Endothelial cell of umbilical vein (primary cell): ENCODE results near the gene TXNRD2. TPM values are rescaled to one million over a fixed set of nuclear protein-coding genes. Genes with fewer than 3 reads are reported as not detected.

ENCODE experiments used
- BruUV-seq: library from RNA; stranded (reverse); fragments of 400-500 nt; replicated peaks from 2 replicates; lab custom pipeline; 2021; lab: Mats Ljungman, UMichigan
- CTCF ChIA-PET: fragments of 300-600, 350-600 bp; sonication (Branson Sonifier 250); formaldehyde crosslinking; loops from one replicate; lab custom pipeline; 2021; ENCODE audit warnings: antibody characterized with exemption, inconsistent platforms; lab: Charles Lee
- POLR2A ChIA-PET: fragments of 300-600, 350-600 bp; sonication (Branson Sonifier 250); formaldehyde crosslinking; loops from one replicate; lab custom pipeline; 2021; ENCODE audit warnings: antibody characterized with exemption, inconsistent platforms; lab: Charles Lee
- DNase-seq: peaks from one replicate; pipeline ENCODE4 v3.0.0-alpha.2; 2011; ENCODE audit warnings: low read depth, low spot score
- FAIRE-seq: peaks from 2 replicates; lab custom pipeline; 2011; peaks lifted over from hg19 to GRCh38; lab: Jason Lieb, UNC
- H2AFZ ChIP-seq: 2 replicates; pipeline ENCODE4 v1.6.0; 2012; ENCODE audit warnings: low read depth, low read length, control low read depth, inconsistent platforms
- H3K27ac ChIP-seq: 2 replicates; pipeline ENCODE4 v1.5.1; 2011; ENCODE audit warnings: low read depth, mild to moderate bottlenecking, control low read depth, low read length, moderate library complexity; ENCODE audit not compliant: insufficient read depth
- H3K27me3 ChIP-seq, 2 experiments: 2 replicates each; pipeline versions ENCODE4 v1.6.0 to v1.6.1; 2011; ENCODE audit warnings: low read length in 2 of 2, mixed read lengths in 1 of 2; ENCODE audit not compliant: control insufficient read depth in 2 of 2, insufficient read depth in 2 of 2
- H3K36me3 ChIP-seq, 2 experiments: 2 replicates in 1 of 2; 3 replicates in 1 of 2; pipeline ENCODE4 v1.5.1; 2011; ENCODE audit warnings: low read length in 2 of 2, mild to moderate bottlenecking in 1 of 2, moderate library complexity in 1 of 2; ENCODE audit not compliant: control insufficient read depth in 2 of 2, insufficient read depth in 2 of 2; ENCODE audit errors: extremely low read depth in 1 of 2
- H3K4me1 ChIP-seq: 3 replicates; pipeline ENCODE4 v1.5.1; 2011; ENCODE audit warnings: mild to moderate bottlenecking, low read length; ENCODE audit not compliant: control insufficient read depth, insufficient read depth; ENCODE audit errors: extremely low read depth
- H3K4me2 ChIP-seq: 2 replicates; pipeline ENCODE4 v1.6.1; 2011; ENCODE audit warnings: low read length, control low read depth, mixed read lengths; ENCODE audit not compliant: insufficient read depth
- H3K4me3 ChIP-seq, 3 experiments: fragments of 200-600 bp in 1 of 3; sonication (generic), shearing (Covaris generic) in 1 of 3; replicated peaks in 1 of 3; 2 replicates each; pipeline ENCODE4 v1.5.1; 2011 to 2016; ENCODE audit warnings: control low read depth in 3 of 3, low read length in 3 of 3, mild to moderate bottlenecking in 2 of 3, inconsistent platforms in 1 of 3, low read depth in 1 of 3, moderate library complexity in 1 of 3; ENCODE audit not compliant: insufficient read depth in 1 of 3
- H3K79me2 ChIP-seq: 2 replicates; pipeline ENCODE4 v1.6.0; 2012; ENCODE audit warnings: low read length, inconsistent platforms; ENCODE audit not compliant: control insufficient read depth, insufficient read depth
- H3K9ac ChIP-seq: replicated peaks from 2 replicates; pipeline ENCODE3; 2011; ENCODE audit warnings: low read length, control low read depth; ENCODE audit not compliant: insufficient read depth; ENCODE audit errors: extremely low read depth
- H3K9me1 ChIP-seq: replicated peaks from 3 replicates; pipeline ENCODE4 v1.6.0; 2011; ENCODE audit warnings: mild to moderate bottlenecking, low read length; ENCODE audit not compliant: control insufficient read depth, insufficient read depth; ENCODE audit errors: extremely low read depth
- H3K9me3 ChIP-seq: replicated peaks from 2 replicates; pipeline ENCODE4 v1.5.1; 2012; ENCODE audit warnings: low read length, inconsistent platforms; ENCODE audit not compliant: control insufficient read depth, insufficient read depth
- H4K20me1 ChIP-seq: replicated peaks from 2 replicates; pipeline ENCODE3; 2011; ENCODE audit warnings: mild to moderate bottlenecking, low read length; ENCODE audit not compliant: control insufficient read depth, insufficient read depth; ENCODE audit errors: extremely low read depth
- CTCF ChIP-seq, 2 donors: IDR thresholded peaks; 1 replicate in 1 of 2; 2 replicates in 1 of 2; pipeline ENCODE4 v1.5.1; 2011; ENCODE audit warnings: low read length in 2 of 2, mild to moderate bottlenecking in 2 of 2, moderate library complexity in 2 of 2, control low read depth in 1 of 2, inconsistent platforms in 1 of 2, low read depth in 1 of 2; ENCODE audit not compliant: insufficient read depth in 1 of 2; ENCODE audit errors: extremely low read depth in 1 of 2
- EZH2 ChIP-seq: IDR thresholded peaks from 2 replicates; pipeline ENCODE4 v1.6.1; 2012; ENCODE audit warnings: borderline replicate concordance, low read depth, mild to moderate bottlenecking, moderate library complexity, low read length, inconsistent platforms; ENCODE audit not compliant: severe bottlenecking
- FOS ChIP-seq: IDR thresholded peaks from 2 replicates; pipeline ENCODE4 v1.6.1; 2011; ENCODE audit warnings: mild to moderate bottlenecking, low read length, moderate library complexity, borderline replicate concordance; ENCODE audit not compliant: insufficient read depth
- GATA2 ChIP-seq: IDR thresholded peaks from 2 replicates; pipeline ENCODE4 v1.7.0; 2011; ENCODE audit warnings: low read depth, mild to moderate bottlenecking, moderate library complexity, mixed read lengths, low read length; ENCODE audit not compliant: insufficient read length, insufficient read depth
- JUN ChIP-seq: IDR thresholded peaks from 2 replicates; pipeline ENCODE4 v1.6.1; 2011; ENCODE audit warnings: borderline replicate concordance, low read depth; ENCODE audit not compliant: insufficient read length, insufficient read depth
- MAX ChIP-seq: IDR thresholded peaks from 2 replicates; pipeline ENCODE4 v1.6.1; 2011; ENCODE audit not compliant: insufficient read depth, insufficient read length
- MYC ChIP-seq: IDR thresholded peaks from one replicate; pipeline ENCODE4 v1.6.1; 2011; ENCODE audit warnings: mild to moderate bottlenecking, low read depth, low read length
- POLR2A ChIP-seq: IDR thresholded peaks from 2 replicates; pipeline ENCODE4 v1.6.1; 2012; ENCODE audit warnings: low read depth, mild to moderate bottlenecking, control low read depth, low read length
- POLR2AphosphoS5 ChIP-seq: IDR thresholded peaks from 2 replicates; pipeline ENCODE4 v1.6.1; 2012; ENCODE audit warnings: low read depth, mild to moderate bottlenecking, control low read depth, low read length, moderate library complexity; ENCODE audit not compliant: insufficient read depth
- dilution Hi-C: fragments of 300-500 bp; cut with MboI; formaldehyde crosslinking; loops from one replicate; pipeline ENCODE4 v1.15.0; 2019; ENCODE audit warnings: low sequenced_read_pairs; ENCODE audit not compliant: extremely low pct_ligation_motif_present
- intact Hi-C: fragments of 100-400 bp; cut with micrococcal nuclease; formaldehyde crosslinking; loops from one replicate; pipeline ENCODE4 v1.10.0; 2022
- polyA plus RNA-seq, 4 experiments: library from polyadenylated mRNA; depleted of rRNA in 3 of 4; stranded (reverse) in 3 of 4; unstranded in 1 of 4; fragments of >200 nt; gene quantifications; 2 replicates each; pipeline versions ENCODE4 v1.2.1 to v1.2.3, GENCODE V29; 2011 to 2012; ENCODE audit warnings: missing spikeins in 1 of 4
- total RNA-seq: library from RNA; stranded (reverse); gene quantifications from 2 replicates; pipeline ENCODE4 v1.2.3, GENCODE V29; 2021

TXNRD2 gene
- total and polyA plus RNA-seq, 2 donors (not counting 3 experiments of a cell fraction or from before 2014, with no cell fraction given): 211 to 440 TPM

- TF ChIP-seq FOS: no peak
- no peak for TF ChIP-seq MAX
- no peak for TF ChIP-seq JUN
- TF ChIP-seq CTCF (IDR thresholded peaks at IDR 0.05; ENCODE audit: extremely low read depth in 1 of 2, insufficient read depth in 1 of 2, low read depth in 1 of 2, low read length in 2 of 2): no peak
- no peak for TF ChIP-seq GATA2
- TF ChIP-seq EZH2: no peak
- TF ChIP-seq POLR2AphosphoS5: no peak
- no peak for TF ChIP-seq MYC
- no peak for TF ChIP-seq POLR2A
- peaks cover 26% of the 10 kb centered on the region for H3K4me1 ChIP-seq
- DNase-seq (no peak), FAIRE-seq (no peak)
- CTCF ChIA-PET: interaction anchor here (1.2 to 4.4 kb wide), 5 partner anchors 10 to 29 kb away, joined by 3 to 78 read pairs (median 6); no protein-coding TSS in a partner anchor
- POLR2A ChIA-PET: interaction anchor here (0.6 to 1.8 kb wide), 3 partner anchors 11 to 14 kb away, joined by 3 to 7 read pairs (median 5); no protein-coding TSS in a partner anchor
- intact Hi-C loops (no loop called here), dilution Hi-C loops (no loop called here)
- H3K27ac ChIP-seq: peak overlapping the region; percentile 62
- no peak overlapping the region for H2AFZ ChIP-seq
- H3K36me3 ChIP-seq: peaks cover 4 to 21% of the 10 kb centered on the region in 2 experiments
- H3K9me1 ChIP-seq: no peaks in the 10 kb centered on the region
- peaks cover 13% of the 10 kb centered on the region for H3K79me2 ChIP-seq
- H3K27me3 ChIP-seq: no peaks in the 10 kb centered on the region
- H4K20me1 ChIP-seq: no peaks in the 10 kb centered on the region
- no peak overlapping the region for H3K4me2 ChIP-seq
- H3K4me3 ChIP-seq: no peak overlapping the region
- no TSS peak for BruUV-seq
- H3K9ac ChIP-seq: no peak overlapping the region
- no peaks in the 10 kb centered on the region for H3K9me3 ChIP-seq
Measured at GRCh38 chr22:19984851-19985811, 43.5 kb upstream of the TXNRD2 start.
